B cell (primary cell): ENCODE results near the gene NOA1. TPM values are rescaled to one million over a fixed set of nuclear protein-coding genes. Genes with fewer than 3 reads are reported as not detected.

Source experiments
- ATAC-seq: fragments of 200-7000 bp; cut with Tn5 transposase; one replicate; pipeline ENCODE4 v1.10.0; 2021; ENCODE audit warnings: low read depth, mild to moderate bottlenecking, moderate number of reproducible peaks, moderate library complexity
- CTCF ChIA-PET: fragments of 350-600 bp; sonication (Branson Sonifier 250); formaldehyde crosslinking; loops from one replicate; lab custom pipeline; 2021; ENCODE audit warnings: antibody characterized with exemption, inconsistent platforms; lab: Charles Lee
- POLR2A ChIA-PET: fragments of 350-600 bp; sonication (Branson Sonifier 250); formaldehyde crosslinking; loops from one replicate; lab custom pipeline; 2021; ENCODE audit warnings: antibody characterized with exemption; lab: Charles Lee
- DNase-seq: peaks from one replicate; pipeline ENCODE4 v3.0.0; 2013
- H2AFZ ChIP-seq: 2 replicates; pipeline ENCODE4 v1.6.1; 2012; ENCODE audit warnings: mild to moderate bottlenecking, low read depth, low read length; ENCODE audit not compliant: insufficient read depth, poor library complexity, severe bottlenecking
- H3K27ac ChIP-seq, 2 donors: 1 replicate in 1 of 2; 2 replicates in 1 of 2; pipeline ENCODE4 v1.5.1; 2012 to 2013; ENCODE audit warnings: low read length in 2 of 2, mild to moderate bottlenecking in 2 of 2, moderate library complexity in 1 of 2
- H3K27me3 ChIP-seq, 4 experiments: fragments of 200-600 bp in 1 of 4; sonication (generic) in 1 of 4; replicated peaks in 1 of 4; 1 replicate in 2 of 4; 2 replicates in 2 of 4; pipeline versions ENCODE4 v1.6.1 to v1.7.0; 2013 to 2016; ENCODE audit warnings: low read length in 3 of 4, mild to moderate bottlenecking in 2 of 4, mixed read lengths in 1 of 4, moderate library complexity in 1 of 4; ENCODE audit not compliant: insufficient read depth in 4 of 4, control insufficient read depth in 3 of 4; ENCODE audit errors: control extremely low read depth in 1 of 4
- H3K36me3 ChIP-seq, 2 experiments: replicated peaks in 1 of 2; 1 replicate in 1 of 2; 2 replicates in 1 of 2; pipeline versions ENCODE4 v1.6.1 to v1.7.1; 2013; ENCODE audit warnings: low read length in 1 of 2; ENCODE audit not compliant: insufficient read depth in 2 of 2, control insufficient read depth in 1 of 2; ENCODE audit errors: control extremely low read depth in 1 of 2, extremely low read depth in 1 of 2
- H3K4me1 ChIP-seq, 2 donors: fragments of 200-600 bp in 1 of 2; sonication (generic) in 1 of 2; 1 replicate in 1 of 2; 2 replicates in 1 of 2; pipeline versions ENCODE4 v1.5.1 to v1.6.1; 2013 to 2017; ENCODE audit warnings: low read length in 2 of 2; ENCODE audit not compliant: control insufficient read depth in 2 of 2, insufficient read depth in 2 of 2
- H3K4me2 ChIP-seq: replicated peaks from 2 replicates; pipeline ENCODE3; 2012; ENCODE audit warnings: mild to moderate bottlenecking, low read depth, low read length; ENCODE audit not compliant: poor library complexity, severe bottlenecking
- H3K4me3 ChIP-seq, 5 experiments: fragments of 200-600 bp in 1 of 5; sonication (generic) in 1 of 5; 1 replicate in 3 of 5; 2 replicates in 2 of 5; pipeline versions ENCODE4 v1.5.1 to v1.7.0; 2011 to 2016; ENCODE audit warnings: low read length in 4 of 5, mild to moderate bottlenecking in 4 of 5, low read depth in 2 of 5, control low read depth in 1 of 5, moderate library complexity in 1 of 5; ENCODE audit not compliant: insufficient read depth in 1 of 5; ENCODE audit errors: control extremely low read depth in 1 of 5, extremely low read depth in 1 of 5
- H3K79me2 ChIP-seq: fragments of 200-600 bp; sonication (generic); one replicate; pipeline ENCODE4 v1.6.0; 2016; ENCODE audit warnings: low read length; ENCODE audit not compliant: control insufficient read depth, insufficient read depth
- H3K9ac ChIP-seq: fragments of 200-600 bp; sonication (generic); 2 replicates; pipeline ENCODE4 v1.6.1; 2017; ENCODE audit warnings: mild to moderate bottlenecking, low read length, moderate library complexity
- H3K9me3 ChIP-seq, 3 donors: one replicate each; pipeline versions ENCODE4 v1.6.1 to v1.7.1; 2013; ENCODE audit warnings: low read length in 2 of 3; ENCODE audit not compliant: control insufficient read depth in 2 of 3, insufficient read depth in 1 of 3; ENCODE audit errors: control extremely low read depth in 1 of 3
- H4K20me1 ChIP-seq: 2 replicates; pipeline ENCODE4 v1.6.0; 2012; ENCODE audit warnings: mild to moderate bottlenecking, low read length; ENCODE audit not compliant: insufficient read depth, control insufficient read depth, poor library complexity, severe bottlenecking
- H3K27ac Mint-ChIP-seq: one replicate; pipeline ENCODE4 v1.8.0; 2021; ENCODE audit warnings: mixed read lengths
- H3K27me3 Mint-ChIP-seq: one replicate; pipeline ENCODE4 v1.8.0; 2021; ENCODE audit warnings: mixed read lengths
- H3K4me1 Mint-ChIP-seq: one replicate; pipeline ENCODE4 v1.8.0; 2021; ENCODE audit warnings: mixed read lengths
- H3K4me3 Mint-ChIP-seq: one replicate; pipeline ENCODE4 v1.8.0; 2021; ENCODE audit warnings: mixed read lengths
- H3K9me3 Mint-ChIP-seq: one replicate; pipeline ENCODE4 v1.8.0; 2022; ENCODE audit warnings: mixed read lengths; ENCODE audit not compliant: insufficient read depth
- CTCF ChIP-seq: fragments of 200-600 bp; IDR thresholded peaks from one replicate; pipeline ENCODE4 v1.8.0; 2022; ENCODE audit warnings: antibody characterized with exemption, mild to moderate bottlenecking
- EZH2 ChIP-seq: IDR thresholded peaks from 2 replicates; pipeline ENCODE4 v1.6.1; 2012; ENCODE audit warnings: borderline replicate concordance, low read depth, mild to moderate bottlenecking, moderate library complexity, low read length; ENCODE audit not compliant: insufficient read depth, poor library complexity, severe bottlenecking
- WGBS: methylation state at CpG from one replicate; pipeline ENCODE4 v1.1.5; 2013; ENCODE audit warnings: missing lambda C conversion rate; ENCODE audit not compliant: insufficient coverage; 5-methylcytosine and 5-hydroxymethylcytosine counted together
- intact Hi-C: fragments of 100-400 bp; cut with micrococcal nuclease; formaldehyde crosslinking; loops from one replicate; pipeline ENCODE4 v1.10.0; 2022
- polyA plus RNA-seq: library from polyadenylated mRNA; depleted of rRNA; stranded (reverse); fragments of >200 nt; gene quantifications from 2 replicates; pipeline ENCODE4 v1.2.3, GENCODE V29; 2012
- total RNA-seq, 2 donors: library from RNA; stranded (reverse); fragments of 120-200 nt in 1 of 2; gene quantifications; 1 replicate in 1 of 2; 2 replicates in 1 of 2; pipeline versions ENCODE4 v1.2.3 to v1.2.4, GENCODE V29; 2013 to 2022

NOA1 gene
- total and polyA plus RNA-seq, 2 donors (not counting 1 experiment from before 2014, with no cell fraction given), result 17.4 to 22.7 TPM

- peak; percentile 22 for ATAC-seq
- no peaks in the 10 kb centered on the region for H3K27me3 Mint-ChIP-seq
Measured at GRCh38 chr4:56976837-56977320, 527 bp downstream of the NOA1 start.

More at GRCh38 chr4:56976837-56977320, 527 bp downstream of the NOA1 start:
- intact Hi-C loops, result loop anchor here (1.0 to 5.0 kb wide), 6 partner anchors 70 to 1580 kb away; partner anchors contain the start of genes CEP135, PPAT, REST and SPINK2
- DNase-seq, result no peak
- H3K27ac ChIP-seq, result peak overlapping the region; percentile 73 to 84
- under 1% methylated on average over 46 of the region's 46 CpGs for WGBS
- peak overlapping the region; percentile 88 for H3K9ac ChIP-seq
- ChIA-PET CTCF (interaction anchor here (0.7 to 2.6 kb wide), 7 partner anchors 14 to 590 kb away, joined by 3 to 14 read pairs (median 5); partner anchors contain the start of genes PAICS, PPAT and REST), POLR2A (interaction anchor here (0.9 to 3.4 kb wide), 6 partner anchors 11 to 1029 kb away, joined by 4 to 18 read pairs (median 10); partner anchors contain the start of genes AASDH, PAICS, PPAT and REST)
- H3K36me3 ChIP-seq, result peaks cover 14 to 27% of the 10 kb centered on the region in 2 experiments
- H4K20me1 ChIP-seq, result peaks cover 60% of the 10 kb centered on the region
- no peaks in the 10 kb centered on the region for H3K27me3 ChIP-seq
- H3K9me3 ChIP-seq, result no peaks in the 10 kb centered on the region
- Mint-ChIP-seq H3K4me3 (peak overlapping the region; percentile 100), H3K4me1 (peaks cover 56% of the 10 kb centered on the region), H3K27ac (peak overlapping the region; percentile 98), H3K9me3 (no peaks in the 10 kb centered on the region)
- peaks cover 33 to 40% of the 10 kb centered on the region in 2 donors for H3K4me1 ChIP-seq
- peak overlapping the region; percentile 98 for H2AFZ ChIP-seq
- H3K4me3 ChIP-seq, result peak overlapping the region; percentile 74 to 95 (median 91)
- peak; percentile 13 for TF ChIP-seq CTCF
- no peak for TF ChIP-seq EZH2
- H3K4me2 ChIP-seq, result peak overlapping the region; percentile 95
- peaks cover 73% of the 10 kb centered on the region for H3K79me2 ChIP-seq
